H9 (cell line): ENCODE measurements around the gene CCND3. TPM values are rescaled to one million over a fixed set of nuclear protein-coding genes. Genes with fewer than 3 reads are reported as not detected.

Experiments used
- DNase-seq: peaks from one replicate; pipeline ENCODE4 v3.0.0-alpha.2; 2017
- H2AFZ ChIP-seq: one replicate; pipeline ENCODE4 v1.6.1; 2013; ENCODE audit warnings: mild to moderate bottlenecking, low read length, control low read depth, moderate library complexity
- H2AK5ac ChIP-seq: 2 replicates; pipeline ENCODE4 v1.6.1; 2013; ENCODE audit warnings: low read length, control low read depth, mixed read lengths; ENCODE audit not compliant: insufficient read length
- H2BK120ac ChIP-seq: one replicate; pipeline ENCODE4 v1.6.1; 2013; ENCODE audit warnings: low read depth, mild to moderate bottlenecking, low read length, control low read depth, inconsistent platforms; ENCODE audit not compliant: poor library complexity, severe bottlenecking
- H2BK12ac ChIP-seq: 2 replicates; pipeline ENCODE4 v1.6.1; 2013; ENCODE audit warnings: low read length, control low read depth, mixed read lengths, low read depth; ENCODE audit not compliant: insufficient read length
- H2BK15ac ChIP-seq: 2 replicates; pipeline ENCODE4 v1.6.1; 2013; ENCODE audit warnings: low read depth, low read length, control low read depth
- H2BK20ac ChIP-seq: one replicate; pipeline ENCODE4 v1.6.1; 2013; ENCODE audit warnings: low read depth, mild to moderate bottlenecking, low read length, control low read depth, inconsistent platforms; ENCODE audit not compliant: poor library complexity, severe bottlenecking
- H2BK5ac ChIP-seq: 2 replicates; pipeline ENCODE4 v1.6.1; 2013; ENCODE audit warnings: low read length, control low read depth, mixed read lengths; ENCODE audit not compliant: insufficient read length
- H3K14ac ChIP-seq: 2 replicates; pipeline ENCODE4 v1.6.1; 2013; ENCODE audit warnings: low read length, control low read depth; ENCODE audit not compliant: insufficient read depth
- H3K18ac ChIP-seq: 2 replicates; pipeline ENCODE4 v1.6.1; 2013; ENCODE audit warnings: low read depth, mild to moderate bottlenecking, mixed read lengths, low read length, control low read depth; ENCODE audit not compliant: insufficient read length
- H3K23ac ChIP-seq: 2 replicates; pipeline ENCODE4 v1.6.1; 2013; ENCODE audit warnings: low read length, control low read depth, mixed read lengths, low read depth; ENCODE audit not compliant: insufficient read length
- H3K23me2 ChIP-seq: 2 replicates; pipeline ENCODE4 v1.6.1; 2013; ENCODE audit warnings: low read depth, mild to moderate bottlenecking, mixed read lengths, low read length, control low read depth; ENCODE audit not compliant: insufficient read length, poor library complexity, severe bottlenecking
- H3K27ac ChIP-seq: 2 replicates; pipeline ENCODE4 v1.5.1; 2013; ENCODE audit warnings: low read length, control low read depth, mixed read lengths, low read depth; ENCODE audit not compliant: insufficient read length
- H3K27me3 ChIP-seq: 2 replicates; pipeline ENCODE4 v1.6.1; 2013; ENCODE audit warnings: low read length, control low read depth, inconsistent platforms; ENCODE audit not compliant: insufficient read depth
- H3K4ac ChIP-seq: 2 replicates; pipeline ENCODE4 v1.6.1; 2013; ENCODE audit warnings: low read depth, mild to moderate bottlenecking, control low read depth, inconsistent platforms, low read length, moderate library complexity
- H3K4me1 ChIP-seq: 2 replicates; pipeline ENCODE4 v1.6.1; 2013; ENCODE audit warnings: low read length, control low read depth, inconsistent platforms; ENCODE audit not compliant: insufficient read depth
- H3K4me2 ChIP-seq: 2 replicates; pipeline ENCODE4 v1.6.1; 2013; ENCODE audit warnings: low read length, control low read depth, mixed read lengths; ENCODE audit not compliant: insufficient read length, insufficient read depth
- H3K56ac ChIP-seq: 2 replicates; pipeline ENCODE4 v1.6.1; 2013; ENCODE audit warnings: low read depth, mild to moderate bottlenecking, mixed read lengths, low read length, control low read depth; ENCODE audit not compliant: insufficient read length
- H3K79me1 ChIP-seq: 2 replicates; pipeline ENCODE4 v1.6.1; 2013; ENCODE audit warnings: low read depth, mild to moderate bottlenecking, moderate library complexity, low read length, control low read depth, inconsistent platforms; ENCODE audit not compliant: insufficient read depth, poor library complexity, severe bottlenecking
- H3K79me2 ChIP-seq: 2 replicates; pipeline ENCODE4 v1.6.1; 2013; ENCODE audit warnings: low read length, control low read depth, inconsistent platforms; ENCODE audit not compliant: insufficient read depth
- H3K9ac ChIP-seq: 2 replicates; pipeline ENCODE4 v1.6.1; 2013; ENCODE audit warnings: low read length, control low read depth, mixed read lengths; ENCODE audit not compliant: insufficient read length; ENCODE audit errors: extremely low read depth
- H3K9me3 ChIP-seq: one replicate; pipeline ENCODE4 v1.6.1; 2013; ENCODE audit warnings: low read depth, low read length, inconsistent platforms; ENCODE audit not compliant: control insufficient read depth
- H3T11ph ChIP-seq: one replicate; pipeline ENCODE4 v1.6.1; 2013; ENCODE audit warnings: mild to moderate bottlenecking, low read length, control low read depth, inconsistent platforms
- H4K20me1 ChIP-seq: one replicate; pipeline ENCODE4 v1.6.1; 2013; ENCODE audit not compliant: control insufficient read depth, insufficient read length, insufficient read depth
- H4K5ac ChIP-seq: 2 replicates; pipeline ENCODE4 v1.6.1; 2013; ENCODE audit warnings: low read depth, mild to moderate bottlenecking, mixed read lengths, low read length, control low read depth; ENCODE audit not compliant: insufficient read length
- H4K8ac ChIP-seq: replicated peaks from 2 replicates; pipeline ENCODE4 v1.6.1; 2013; ENCODE audit warnings: low read length, control low read depth, mixed read lengths, low read depth; ENCODE audit not compliant: insufficient read length
- H4K91ac ChIP-seq: 2 replicates; pipeline ENCODE4 v1.6.1; 2013; ENCODE audit warnings: low read depth, mild to moderate bottlenecking, moderate library complexity, mixed read lengths, low read length, control low read depth; ENCODE audit not compliant: insufficient read length
- H3K27ac Mint-ChIP-seq, 3 experiments: 2 replicates in 2 of 3; 3 replicates in 1 of 3; pipeline ENCODE4 v1.8.0; 2020 to 2021; ENCODE audit warnings: mixed read lengths in 3 of 3, mild to moderate bottlenecking in 1 of 3, moderate library complexity in 1 of 3
- H3K27me3 Mint-ChIP-seq: 2 replicates; pipeline ENCODE4 v1.8.0; 2021; ENCODE audit warnings: low read depth, mild to moderate bottlenecking, moderate library complexity, mixed read lengths
- H3K36me3 Mint-ChIP-seq, 3 experiments: 2 replicates in 2 of 3; 3 replicates in 1 of 3; pipeline ENCODE4 v1.8.0; 2020 to 2021; ENCODE audit warnings: low read depth in 3 of 3, mixed read lengths in 3 of 3; ENCODE audit not compliant: insufficient read depth in 1 of 3
- H3K4me1 Mint-ChIP-seq, 2 experiments: 2 replicates each; pipeline ENCODE4 v1.8.0; 2020; ENCODE audit warnings: mixed read lengths in 2 of 2
- H3K4me3 Mint-ChIP-seq, 2 experiments: 2 replicates in 1 of 2; 3 replicates in 1 of 2; pipeline ENCODE4 v1.8.0; 2020 to 2021; ENCODE audit warnings: mild to moderate bottlenecking in 2 of 2, mixed read lengths in 2 of 2, moderate library complexity in 1 of 2
- H3K9me3 Mint-ChIP-seq, 2 experiments: 2 replicates in 1 of 2; 3 replicates in 1 of 2; pipeline ENCODE4 v1.8.0; 2020; ENCODE audit warnings: mild to moderate bottlenecking in 2 of 2, mixed read lengths in 2 of 2, moderate library complexity in 1 of 2
- CTCF ChIP-seq: fragments of 200-600 bp; sonication (generic); conservative IDR thresholded peaks from 3 replicates; pipeline ENCODE4 v1.8.0; 2021; ENCODE audit warnings: antibody characterized with exemption, mild to moderate bottlenecking
- WGBS: extraction: QIAGEN DNeasy Blood & Tissue Kit; methylation state at CpG from one replicate; pipeline ENCODE4 v1.1.7; 2013; ENCODE audit warnings: missing lambda C conversion rate, low lambda C conversion rate, mixed read lengths; ENCODE audit not compliant: insufficient read length; ENCODE audit errors: extremely low coverage; 5-methylcytosine and 5-hydroxymethylcytosine counted together
- total RNA-seq: library from RNA; stranded (reverse); gene quantifications from 2 replicates; pipeline ENCODE4 v1.2.1, GENCODE V29; 2021

The CCND3 gene
- total RNA-seq, 1 experiment from 2014 or later, result 24.2 TPM

GRCh38 chr6:41965429-41966213 is 24.0 kb upstream of the CCND3 start:
- WGBS, result no CpG with 5 or more reads among the region's 11 CpGs
- Histone ChIP-seq H2BK120ac (no peak overlapping the region), H2AFZ (no peak overlapping the region), H3K23me2 (peaks cover 3% of the 10 kb centered on the region), H3K27me3 (no peaks in the 10 kb centered on the region), H3K4ac (no peak overlapping the region), H3K4me1 (peaks cover 17% of the 10 kb centered on the region; the same call in 1 of the 2 replicates), H3T11ph (peak overlapping the region; percentile 3), H3K4me2 (peak overlapping the region; percentile 70), H3K23ac (no peak overlapping the region), H3K9ac (peak overlapping the region; percentile 39), H3K79me2 (no peaks in the 10 kb centered on the region), H2BK12ac (peak overlapping the region; percentile 71), H2AK5ac (peak overlapping the region; percentile 83), H3K14ac (peak overlapping the region; percentile 80), H4K91ac (no peak overlapping the region), H4K5ac (peak overlapping the region; percentile 18), H3K18ac (peak overlapping the region; percentile 76), H4K8ac (peak overlapping the region; percentile 63), H4K20me1 (no peaks in the 10 kb centered on the region), H2BK15ac (no peak overlapping the region), H2BK20ac (no peak overlapping the region), H3K56ac (no peak overlapping the region), H2BK5ac (no peak overlapping the region), H3K27ac (peak overlapping the region; percentile 96), H3K79me1 (no peaks in the 10 kb centered on the region), H3K9me3 (no peaks in the 10 kb centered on the region)
- Mint-ChIP-seq H3K4me1 (peaks cover 51 to 52% of the 10 kb centered on the region in 2 experiments), H3K27me3 (peaks cover 1% of the 10 kb centered on the region), H3K27ac (peak overlapping the region; percentile 97 to 99 (median 98)), H3K4me3 (peak overlapping the region; percentile 6 to 13; a peak in 3 of 5 replicates), H3K9me3 (no peaks in the 10 kb centered on the region), H3K36me3 (no peaks in the 10 kb centered on the region; a peak in 1 of 7 replicates)
- no peak; the same call in 2 of the 3 replicates for TF ChIP-seq CTCF
- DNase-seq, result peak; percentile 93
